ENCODE measurements around the gene CDC25A. TPM values are rescaled to one million over a fixed set of nuclear protein-coding genes. Genes with fewer than 3 reads are reported as not detected.

CDC25A gene
- total and polyA plus RNA-seq, 2 experiments from 2014 or later, result 17.7 to 126 TPM

GRCh38 chr3:48233542-48233941 is 45.3 kb upstream of the CDC25A start (continued):
- TF ChIP-seq REST (IDR thresholded peaks at IDR 0.05; ENCODE audit: unreplicated experiment) (no peak), STAT1 (IDR thresholded peaks at IDR 0.05; ENCODE audit: unreplicated experiment) (no peak), ZNF331 (CRISPR knock-in tag; IDR thresholded peaks at IDR 0.05; ENCODE audit: low read depth) (no peak), EZH2 (IDR thresholded peaks at IDR 0.05; ENCODE audit: low read depth, unreplicated experiment) (no peak), EZH2phosphoT487 (IDR thresholded peaks at IDR 0.05; ENCODE audit: unreplicated experiment) (no peak), CTCF (conservative IDR thresholded peaks at IDR 0.05; ENCODE audit: low read depth in 2 of 2) (no peak), NANOG (IDR thresholded peaks at IDR 0.05; ENCODE audit: borderline replicate concordance) (no peak)

- ATAC-seq, result peak; percentile 100
- no peak overlapping the region for H3K4me2 ChIP-seq
- H3K27ac ChIP-seq (ENCODE audit: low read depth), result no peak overlapping the region
- no peak for TF ChIP-seq CREB1 (CRISPR knock-in tag; IDR thresholded peaks at IDR 0.05; ENCODE audit: low read depth)
- TF ChIP-seq CTCF (conservative IDR thresholded peaks at IDR 0.05; ENCODE audit: low read depth in 2 of 2), result peak; percentile 84 to 96
- TF ChIP-seq ZNF114 (CRISPR knock-in tag; IDR thresholded peaks at IDR 0.05), result no peak
- no peak for TF ChIP-seq REST (IDR thresholded peaks at IDR 0.05; ENCODE audit: unreplicated experiment)
- TF ChIP-seq ZNF331 (CRISPR knock-in tag; IDR thresholded peaks at IDR 0.05; ENCODE audit: low read depth), result no peak
Observed at GRCh38 chr3:48232734-48233133, 44.5 kb upstream of the CDC25A start.

More at GRCh38 chr3:48232734-48233133, 44.5 kb upstream of the CDC25A start:
- H3K27me3 Mint-ChIP-seq (ENCODE audit: insufficient read depth, low read depth, poor library complexity), result peaks cover 11% of the 10 kb centered on the region
- H3K4me3 Mint-ChIP-seq, result no peak overlapping the region
- H3K4me1 Mint-ChIP-seq, result peaks cover 10% of the 10 kb centered on the region
- Histone ChIP-seq H3K4me1 (ENCODE audit: insufficient read depth) (peaks cover 5% of the 10 kb centered on the region; the same call in 1 of the 2 replicates), H3K36me3 (ENCODE audit: insufficient read depth) (no peaks in the 10 kb centered on the region), H3K4me3 (no peak overlapping the region), H3K27me3 (ENCODE audit: insufficient read depth) (no peaks in the 10 kb centered on the region), H3K9me2 (ENCODE audit: insufficient read depth) (no peaks in the 10 kb centered on the region), H4K20me1 (replicated peaks; ENCODE audit: insufficient read depth) (no peaks in the 10 kb centered on the region), H3F3A (replicated peaks; ENCODE audit: low read depth) (no peaks in the 10 kb centered on the region; the same call in 1 of the 2 replicates), H3K79me2 (replicated peaks; ENCODE audit: insufficient read depth) (no peaks in the 10 kb centered on the region), H2AFZ (peak overlapping the region; percentile 67; the same call in 1 of the 2 replicates)
- H3K36me3 Mint-ChIP-seq (ENCODE audit: low read depth), result peaks cover 17% of the 10 kb centered on the region
- DNase-seq (ENCODE audit: low spot score), result peak; percentile 94
- peaks cover 24% of the 10 kb centered on the region for H3K9me3 Mint-ChIP-seq
- H3K27ac Mint-ChIP-seq, result no peak overlapping the region

All from GM23338 (cell line).